Measurements from ENCODE around the gene ENPP1. TPM values are rescaled to one million over a fixed set of nuclear protein-coding genes. Genes with fewer than 3 reads are reported as not detected.

The ENPP1 gene
- total RNA-seq, 1 donor from 2014 or later = 0.41 TPM

DNA sequence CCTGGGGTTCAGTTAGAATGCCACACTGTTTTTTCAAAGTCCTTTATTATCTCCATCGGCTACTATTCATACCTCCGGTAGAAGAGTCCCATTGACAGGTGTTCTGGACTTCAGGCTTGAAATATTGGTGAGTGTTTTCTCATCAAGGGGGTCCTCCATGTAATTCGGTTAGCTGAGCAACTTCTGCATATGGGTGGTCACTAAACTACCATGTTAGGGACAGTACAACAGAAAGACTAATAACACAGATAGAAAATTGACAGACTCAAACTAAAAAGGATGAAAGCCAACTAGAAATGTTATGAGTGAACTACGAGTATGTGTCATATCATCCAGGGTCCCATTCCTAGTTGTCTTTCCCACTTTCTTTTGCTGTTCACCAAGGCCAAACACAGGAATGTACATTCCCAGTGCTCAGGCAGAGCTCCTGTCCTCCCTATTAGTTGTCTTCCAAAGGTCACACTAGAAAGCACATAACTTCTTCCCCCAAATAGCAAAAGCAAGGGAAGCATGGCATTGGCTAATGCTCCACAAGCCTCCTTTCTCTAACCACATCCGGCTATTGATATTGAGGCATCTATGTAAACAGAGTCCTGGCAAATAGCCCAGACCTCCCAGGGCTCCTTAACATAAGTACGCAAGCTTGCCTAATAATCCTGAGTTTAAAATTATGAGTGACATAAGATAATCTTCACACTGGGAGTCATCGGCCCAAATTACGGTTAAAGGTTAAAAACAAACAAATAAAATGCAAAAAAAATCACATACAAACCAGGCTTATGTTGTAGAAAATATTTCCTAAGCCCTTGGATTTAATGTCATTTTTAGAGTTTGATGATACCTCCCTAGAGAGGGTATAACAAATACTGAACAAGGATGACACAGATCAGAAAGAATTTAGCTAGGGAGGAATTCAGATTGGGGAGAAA, 130.1 kb downstream of the ENPP1 start:
- no peak for DNase-seq (ENCODE audit: low spot score in 2 of 2)
- no peak for FAIRE-seq

Small RNA genes lying within 50 kb of the gene (small RNA-seq; reads per million reads assigned to genes)
- gene MIR548H5 = not detected
- gene SELENOKP2 = not detected

Other genes starting within 250 kb of the ENPP1 start
- 0.41 TPM for gene ARG1, start 234.8 kb upstream of the ENPP1 start, total RNA-seq
- 53.8 TPM for gene MED23, start 179.8 kb upstream of the ENPP1 start, total RNA-seq
- gene ENPP3, start 170.7 kb upstream of the ENPP1 start, total RNA-seq = 0.41 TPM
- gene OR2A4, start 106.6 kb upstream of the ENPP1 start, total RNA-seq = not detected
- gene CTAGE9, start 97.0 kb upstream of the ENPP1 start, total RNA-seq = not detected
- gene CCN2, start 143.4 kb downstream of the ENPP1 start, total RNA-seq = 4.1 TPM

All from frontal cortex (tissue), 4 donors.